Cardiac fibroblast (primary cell): Measurements from ENCODE around the gene RERE.

Source experiments
- DNase-seq, 2 donors: peaks; one replicate each; pipeline versions ENCODE4 v3.0.0 to v3.0.0-alpha.2; 2010; ENCODE audit warnings: low read depth in 2 of 2
- H3K4me3 ChIP-seq, 2 donors: replicated peaks in 1 of 2; 1 replicate in 1 of 2; 2 replicates in 1 of 2; pipeline ENCODE4 v1.5.1; 2011; ENCODE audit warnings: low read depth in 2 of 2, low read length in 2 of 2, mild to moderate bottlenecking in 2 of 2, moderate library complexity in 1 of 2
- TF ChIP-seq, protein P1 (sequence below): IDR thresholded peaks from one replicate; pipeline ENCODE4 v1.5.1; 2011; ENCODE audit warnings: low read depth, mild to moderate bottlenecking, low read length, inconsistent platforms

The RERE gene

DNA sequence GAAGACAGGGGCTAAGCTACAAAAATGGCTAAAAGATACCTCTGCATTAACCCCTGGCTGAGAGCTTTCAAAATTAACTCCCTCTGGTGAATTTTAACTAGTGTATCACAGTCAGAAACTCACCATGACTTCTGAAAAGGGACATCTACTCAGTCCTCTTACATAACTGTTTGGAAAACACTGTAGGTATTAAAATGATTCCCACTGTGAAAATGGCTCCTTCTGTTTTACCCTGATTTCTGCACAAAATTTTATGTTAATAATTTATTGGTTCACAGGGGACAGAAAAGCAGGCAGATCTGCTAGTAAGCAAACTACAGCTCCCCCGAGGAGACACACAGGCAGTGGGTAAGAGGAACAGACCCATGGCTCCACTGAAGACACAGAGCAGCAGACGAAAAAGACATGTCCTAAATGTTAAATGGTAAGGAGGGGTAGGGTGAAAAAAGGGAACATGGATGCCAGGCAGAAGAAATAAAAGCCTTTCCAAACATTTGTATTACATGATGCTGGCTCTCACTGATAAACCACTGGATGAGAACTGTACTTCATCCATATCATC lies 387.8 kb downstream of the RERE start:
- DNase-seq = no peak

DNA sequence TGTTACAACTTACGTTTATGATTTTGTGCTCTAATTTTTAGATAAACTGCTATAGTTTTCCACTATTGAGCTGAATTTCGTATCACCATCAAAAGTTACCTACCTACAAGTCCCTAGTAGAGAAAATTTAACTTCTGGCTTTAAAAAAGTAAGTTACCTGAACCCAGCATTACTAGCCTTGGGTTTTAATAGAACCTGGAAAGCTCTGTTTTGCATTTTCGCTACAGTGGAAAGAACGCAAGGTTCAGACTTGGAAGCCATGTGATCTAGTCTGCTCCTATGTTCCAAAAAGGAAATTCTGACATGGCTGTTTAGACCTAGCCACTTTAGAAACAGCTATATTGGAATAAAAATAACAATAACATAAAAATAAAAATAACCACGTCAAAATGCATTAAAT lies 389.0 kb downstream of the RERE start:
- DNase-seq = no peak
- TF ChIP-seq, protein P1, sequence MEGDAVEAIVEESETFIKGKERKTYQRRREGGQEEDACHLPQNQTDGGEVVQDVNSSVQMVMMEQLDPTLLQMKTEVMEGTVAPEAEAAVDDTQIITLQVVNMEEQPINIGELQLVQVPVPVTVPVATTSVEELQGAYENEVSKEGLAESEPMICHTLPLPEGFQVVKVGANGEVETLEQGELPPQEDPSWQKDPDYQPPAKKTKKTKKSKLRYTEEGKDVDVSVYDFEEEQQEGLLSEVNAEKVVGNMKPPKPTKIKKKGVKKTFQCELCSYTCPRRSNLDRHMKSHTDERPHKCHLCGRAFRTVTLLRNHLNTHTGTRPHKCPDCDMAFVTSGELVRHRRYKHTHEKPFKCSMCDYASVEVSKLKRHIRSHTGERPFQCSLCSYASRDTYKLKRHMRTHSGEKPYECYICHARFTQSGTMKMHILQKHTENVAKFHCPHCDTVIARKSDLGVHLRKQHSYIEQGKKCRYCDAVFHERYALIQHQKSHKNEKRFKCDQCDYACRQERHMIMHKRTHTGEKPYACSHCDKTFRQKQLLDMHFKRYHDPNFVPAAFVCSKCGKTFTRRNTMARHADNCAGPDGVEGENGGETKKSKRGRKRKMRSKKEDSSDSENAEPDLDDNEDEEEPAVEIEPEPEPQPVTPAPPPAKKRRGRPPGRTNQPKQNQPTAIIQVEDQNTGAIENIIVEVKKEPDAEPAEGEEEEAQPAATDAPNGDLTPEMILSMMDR = no peak

More for the DNA sequence above, 387.8 kb downstream of the RERE start:
- TF ChIP-seq, protein P1 = no peak
- no peak overlapping the region for H3K4me3 ChIP-seq

DNA sequence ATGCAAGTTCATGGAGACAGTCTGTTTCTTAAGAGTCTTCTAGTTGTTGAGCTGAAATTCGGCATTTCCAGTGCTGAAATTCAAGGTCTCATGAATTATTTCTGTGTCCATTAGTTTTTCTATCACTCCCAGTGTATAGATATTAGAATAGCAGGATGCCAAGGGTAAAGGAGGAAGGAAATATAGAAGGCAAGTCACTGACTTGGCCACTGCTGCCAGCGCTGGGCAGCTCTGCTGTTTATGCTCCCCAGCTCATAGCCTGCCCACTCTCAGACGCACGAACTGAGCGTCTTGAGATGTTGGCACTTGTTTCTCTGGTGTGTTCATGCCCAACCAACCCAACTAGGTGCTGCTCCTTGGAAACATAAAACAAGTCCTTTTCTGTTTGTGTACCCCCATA lies 389.5 kb downstream of the RERE start:
- no peak for DNase-seq
- no peak overlapping the region for H3K4me3 ChIP-seq

More for the DNA sequence above, 389.0 kb downstream of the RERE start:
- no peak overlapping the region for H3K4me3 ChIP-seq

DNA sequence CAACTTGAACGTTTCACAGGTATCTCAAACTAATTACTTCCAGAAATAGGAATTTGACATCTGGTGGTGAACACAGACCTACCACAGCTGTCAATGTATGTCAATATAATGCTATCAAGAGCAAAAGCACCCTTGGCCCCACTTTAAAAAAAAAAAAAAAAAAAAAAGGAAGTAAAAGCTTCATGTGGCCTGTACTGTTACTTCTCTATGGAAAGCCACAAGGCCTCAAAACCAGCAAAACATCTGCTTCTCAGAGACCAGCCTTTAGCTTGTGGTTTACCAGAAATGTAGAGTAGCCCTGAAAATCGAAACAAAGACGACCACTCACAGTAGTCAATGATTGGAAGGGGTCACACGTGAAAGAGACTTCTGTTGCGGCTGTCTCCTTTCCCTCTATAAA lies 389.9 kb downstream of the RERE start:
- no peak for DNase-seq
- TF ChIP-seq, protein P1 = no peak
- no peak overlapping the region for H3K4me3 ChIP-seq

More for the DNA sequence above, 389.5 kb downstream of the RERE start:
- TF ChIP-seq, protein P1 = no peak

DNA sequence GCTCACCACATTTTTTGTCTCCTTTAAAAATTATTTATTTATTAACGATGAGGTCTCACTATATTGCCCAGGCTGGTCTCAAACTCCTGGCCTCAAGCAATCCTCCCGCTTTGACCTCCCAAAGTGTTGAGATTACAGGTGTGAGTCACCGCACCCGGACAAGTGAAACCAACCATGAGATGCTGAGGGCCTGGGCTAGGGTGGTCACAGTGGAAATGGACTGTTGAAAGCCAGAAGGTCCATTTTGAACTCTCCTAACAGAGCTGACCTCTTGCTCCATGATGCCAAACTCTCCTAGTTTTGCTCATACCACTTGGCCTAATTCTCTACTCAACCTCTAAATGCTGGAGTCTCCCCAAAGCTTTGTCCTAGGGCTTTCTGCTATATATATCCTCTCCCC lies 390.4 kb downstream of the RERE start:
- H3K4me3 ChIP-seq = no peak overlapping the region
- TF ChIP-seq, protein P1 = no peak
- no peak for DNase-seq

DNA sequence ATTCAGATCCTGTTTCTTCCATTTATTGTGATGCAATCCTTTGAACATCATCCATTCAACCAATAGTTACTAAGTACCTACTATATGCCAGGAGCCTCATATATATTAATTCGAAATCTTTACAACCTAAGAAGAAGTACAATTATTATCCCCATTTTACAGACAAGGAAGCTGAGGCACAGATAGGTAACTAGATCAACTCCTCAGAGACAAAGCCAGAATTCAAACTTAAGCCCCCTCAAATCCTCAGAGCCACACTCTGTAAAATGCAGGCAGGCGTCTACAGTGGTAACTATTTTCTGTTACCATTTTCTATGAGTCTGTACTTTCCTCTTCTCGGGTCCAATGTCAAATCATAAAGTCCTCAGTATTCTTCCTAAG lies 391.7 kb downstream of the RERE start:
- no peak for DNase-seq
- TF ChIP-seq, protein P1 = no peak

More for the DNA sequence above, 391.7 kb downstream of the RERE start:
- H3K4me3 ChIP-seq = no peak overlapping the region
